Neural cell (in vitro differentiated cells): ENCODE data around the gene CFAP52. TPM values are rescaled to one million over a fixed set of nuclear protein-coding genes. Genes with fewer than 3 reads are reported as not detected.

Source experiments
- H2AFZ ChIP-seq: fragments of 200-600, 300-800 bp; sonication (generic), shearing (Covaris generic); 2 replicates; pipeline ENCODE4 v1.6.0; 2014; ENCODE audit warnings: low read depth, mild to moderate bottlenecking, antibody characterized with exemption, low read length, moderate library complexity
- H3F3A ChIP-seq: fragments of 200-600 bp; shearing (Covaris generic); 2 replicates; pipeline ENCODE4 v1.6.1; 2016; ENCODE audit warnings: mild to moderate bottlenecking, moderate library complexity, mixed read lengths, antibody characterized with exemption, low read length; ENCODE audit not compliant: insufficient read depth, poor library complexity, severe bottlenecking
- H3K27ac ChIP-seq: fragments of 200-600, 300-800 bp; sonication (generic), shearing (Covaris generic); 2 replicates; pipeline ENCODE4 v1.5.1; 2014; ENCODE audit warnings: mild to moderate bottlenecking, low read length, moderate library complexity
- H3K27me3 ChIP-seq: fragments of 300-800, 200-600 bp; sonication (generic), shearing (Covaris generic); 2 replicates; pipeline ENCODE4 v1.6.0; 2014; ENCODE audit warnings: mild to moderate bottlenecking, low read depth, low read length, moderate library complexity; ENCODE audit not compliant: insufficient read depth
- H3K36me3 ChIP-seq: fragments of 300-800, 200-600 bp; sonication (generic), shearing (Covaris generic); 2 replicates; pipeline ENCODE4 v1.5.1; 2014; ENCODE audit warnings: mild to moderate bottlenecking, antibody characterized with exemption, low read length, moderate library complexity; ENCODE audit not compliant: insufficient read depth
- H3K4me2 ChIP-seq: fragments of 300-800, 200-600 bp; sonication (generic), shearing (Covaris generic); 2 replicates; pipeline ENCODE4 v1.6.0; 2014; ENCODE audit warnings: mild to moderate bottlenecking, low read length
- H3K4me3 ChIP-seq: fragments of 300-800, 200-600 bp; sonication (generic), shearing (Covaris generic); 2 replicates; pipeline ENCODE4 v1.5.1; 2014; ENCODE audit warnings: mild to moderate bottlenecking, low read length, moderate library complexity
- H3K79me2 ChIP-seq: fragments of 200-600 bp; shearing (Covaris generic); replicated peaks from 2 replicates; pipeline ENCODE4 v1.6.0; 2014; ENCODE audit warnings: mild to moderate bottlenecking, low read length, moderate library complexity; ENCODE audit not compliant: insufficient read depth
- H3K9ac ChIP-seq: fragments of 300-800, 200-600 bp; sonication (generic), shearing (Covaris generic); 2 replicates; pipeline ENCODE4 v1.6.1; 2016; ENCODE audit warnings: mild to moderate bottlenecking, low read length, mixed read lengths
- H3K9me2 ChIP-seq: fragments of 200-600 bp; shearing (Covaris generic); 2 replicates; pipeline ENCODE4 v1.6.1; 2016; ENCODE audit warnings: mild to moderate bottlenecking, low read length, mixed read lengths; ENCODE audit not compliant: insufficient read depth
- H3K9me3 ChIP-seq: fragments of 200-600, 300-800 bp; sonication (generic), shearing (Covaris generic); 2 replicates; pipeline ENCODE4 v1.6.1; 2016; ENCODE audit warnings: mild to moderate bottlenecking, mixed run types, low read length, moderate library complexity, mixed read lengths
- H4K20me1 ChIP-seq: fragments of 200-600 bp; shearing (Covaris generic); 2 replicates; pipeline ENCODE4 v1.6.1; 2016; ENCODE audit warnings: mild to moderate bottlenecking, mixed run types; ENCODE audit not compliant: insufficient read depth
- EP300 ChIP-seq: fragments of 450-650 bp; conservative IDR thresholded peaks from 2 replicates; pipeline ENCODE4 v1.6.1; 2014; ENCODE audit warnings: antibody characterized with exemption, mild to moderate bottlenecking, moderate library complexity; ENCODE audit not compliant: poor library complexity, severe bottlenecking
- EZH2 ChIP-seq: fragments of 200-600, 300-800 bp; shearing (Covaris generic), sonication (generic); IDR thresholded peaks from 2 replicates; pipeline ENCODE4 v1.6.1; 2014; ENCODE audit warnings: antibody characterized with exemption, low read length, borderline replicate concordance, mild to moderate bottlenecking; ENCODE audit not compliant: insufficient read depth, poor library complexity, severe bottlenecking
- MXI1 ChIP-seq: fragments of 450-650 bp; conservative IDR thresholded peaks from 2 replicates; pipeline ENCODE4 v1.6.1; 2014; ENCODE audit warnings: antibody characterized with exemption, mild to moderate bottlenecking; ENCODE audit not compliant: poor library complexity, severe bottlenecking
- POLR2AphosphoS5 ChIP-seq: IDR thresholded peaks from 2 replicates; pipeline ENCODE4 v1.6.1; 2012
- RAD21 ChIP-seq: fragments of 450-650 bp; conservative IDR thresholded peaks from 2 replicates; pipeline ENCODE4 v1.6.1; 2014; ENCODE audit warnings: antibody characterized with exemption, mild to moderate bottlenecking, moderate library complexity
- SMC3 ChIP-seq: fragments of 450-650 bp; conservative IDR thresholded peaks from 2 replicates; pipeline ENCODE4 v1.6.1; 2014; ENCODE audit warnings: antibody characterized with exemption, mild to moderate bottlenecking, moderate library complexity; ENCODE audit not compliant: poor library complexity
- TAF1 ChIP-seq: IDR thresholded peaks from 2 replicates; pipeline ENCODE4 v1.6.1; 2012; ENCODE audit warnings: low read depth
- polyA plus RNA-seq: library from polyadenylated mRNA; depleted of rRNA; stranded (reverse); fragments of >200 nt; gene quantifications from 2 replicates; pipeline ENCODE4 v1.2.3, GENCODE V29; 2014
- TF ChIP-seq, protein P1 (sequence below): IDR thresholded peaks from 2 replicates; pipeline ENCODE4 v1.6.1; 2012; ENCODE audit warnings: borderline replicate concordance
- TF ChIP-seq, protein P2 (sequence below): fragments of 450-650 bp; IDR thresholded peaks from 2 replicates; pipeline ENCODE4 v1.5.1; 2014; ENCODE audit warnings: antibody characterized with exemption, mild to moderate bottlenecking, moderate library complexity; ENCODE audit not compliant: poor library complexity, severe bottlenecking

CFAP52 gene
- polyA plus RNA-seq, 1 donor from 2014 or later: 1.9 TPM

DNA sequence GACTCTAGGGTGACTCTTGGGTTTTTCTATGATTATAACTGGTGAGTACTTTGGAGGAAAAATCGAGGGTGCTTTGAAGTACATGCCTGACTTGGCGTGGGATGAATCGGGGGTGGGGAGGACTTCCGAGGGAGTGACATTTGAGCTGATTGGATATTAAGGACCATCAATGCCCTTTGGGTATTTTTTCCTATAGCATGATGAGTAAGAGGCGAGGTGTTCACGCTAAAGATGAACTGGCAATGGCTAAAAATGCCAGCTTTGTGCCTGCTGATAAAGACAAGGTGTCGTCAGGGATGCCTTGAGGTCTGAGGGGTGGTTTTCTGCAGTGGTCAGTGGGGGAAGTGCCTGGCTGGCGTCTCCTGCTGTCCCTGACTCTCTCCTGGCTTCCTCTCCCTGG is 94.2 kb downstream of the CFAP52 start:
- H4K20me1 ChIP-seq: no peaks in the 10 kb centered on the region
- no peaks in the 10 kb centered on the region for H3K9me3 ChIP-seq
- H2AFZ ChIP-seq: no peak overlapping the region
- no peaks in the 10 kb centered on the region for H3K79me2 ChIP-seq
- H3K4me3 ChIP-seq: no peak overlapping the region
- no peak overlapping the region for H3K27ac ChIP-seq
- H3K9me2 ChIP-seq: no peaks in the 10 kb centered on the region
- H3K36me3 ChIP-seq: no peaks in the 10 kb centered on the region
- H3F3A ChIP-seq: no peaks in the 10 kb centered on the region
- no peaks in the 10 kb centered on the region for H3K27me3 ChIP-seq
- H3K9ac ChIP-seq: no peak overlapping the region
- H3K4me2 ChIP-seq: no peak overlapping the region
- TF ChIP-seq, protein P1, sequence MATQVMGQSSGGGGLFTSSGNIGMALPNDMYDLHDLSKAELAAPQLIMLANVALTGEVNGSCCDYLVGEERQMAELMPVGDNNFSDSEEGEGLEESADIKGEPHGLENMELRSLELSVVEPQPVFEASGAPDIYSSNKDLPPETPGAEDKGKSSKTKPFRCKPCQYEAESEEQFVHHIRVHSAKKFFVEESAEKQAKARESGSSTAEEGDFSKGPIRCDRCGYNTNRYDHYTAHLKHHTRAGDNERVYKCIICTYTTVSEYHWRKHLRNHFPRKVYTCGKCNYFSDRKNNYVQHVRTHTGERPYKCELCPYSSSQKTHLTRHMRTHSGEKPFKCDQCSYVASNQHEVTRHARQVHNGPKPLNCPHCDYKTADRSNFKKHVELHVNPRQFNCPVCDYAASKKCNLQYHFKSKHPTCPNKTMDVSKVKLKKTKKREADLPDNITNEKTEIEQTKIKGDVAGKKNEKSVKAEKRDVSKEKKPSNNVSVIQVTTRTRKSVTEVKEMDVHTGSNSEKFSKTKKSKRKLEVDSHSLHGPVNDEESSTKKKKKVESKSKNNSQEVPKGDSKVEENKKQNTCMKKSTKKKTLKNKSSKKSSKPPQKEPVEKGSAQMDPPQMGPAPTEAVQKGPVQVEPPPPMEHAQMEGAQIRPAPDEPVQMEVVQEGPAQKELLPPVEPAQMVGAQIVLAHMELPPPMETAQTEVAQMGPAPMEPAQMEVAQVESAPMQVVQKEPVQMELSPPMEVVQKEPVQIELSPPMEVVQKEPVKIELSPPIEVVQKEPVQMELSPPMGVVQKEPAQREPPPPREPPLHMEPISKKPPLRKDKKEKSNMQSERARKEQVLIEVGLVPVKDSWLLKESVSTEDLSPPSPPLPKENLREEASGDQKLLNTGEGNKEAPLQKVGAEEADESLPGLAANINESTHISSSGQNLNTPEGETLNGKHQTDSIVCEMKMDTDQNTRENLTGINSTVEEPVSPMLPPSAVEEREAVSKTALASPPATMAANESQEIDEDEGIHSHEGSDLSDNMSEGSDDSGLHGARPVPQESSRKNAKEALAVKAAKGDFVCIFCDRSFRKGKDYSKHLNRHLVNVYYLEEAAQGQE: no peak
- TF ChIP-seq TAF1 (no peak), MXI1 (no peak)

DNA sequence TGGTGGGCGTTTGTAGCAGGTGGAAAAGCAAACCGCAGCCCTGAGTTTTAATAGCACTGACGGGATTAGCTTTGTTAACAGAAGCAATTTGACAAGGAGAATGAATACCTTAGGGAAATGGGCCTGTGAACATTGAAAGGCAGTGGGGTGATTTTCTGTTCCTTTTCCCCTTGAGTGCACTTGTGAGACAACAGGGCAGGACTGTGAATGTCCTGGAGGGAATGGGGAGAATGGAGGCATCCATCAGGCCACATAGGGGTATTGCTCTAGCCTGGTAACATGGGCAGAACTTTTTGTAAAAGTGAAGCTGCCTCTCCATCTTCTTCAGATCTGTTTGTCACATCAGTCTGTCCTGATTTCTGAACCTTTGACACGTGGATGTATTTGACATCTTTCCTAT is 95.1 kb downstream of the CFAP52 start:
- Histone ChIP-seq H3K79me2 (no peaks in the 10 kb centered on the region), H3K27ac (no peak overlapping the region), H2AFZ (no peak overlapping the region), H3K4me3 (no peak overlapping the region), H4K20me1 (no peaks in the 10 kb centered on the region), H3K9ac (no peak overlapping the region), H3K9me3 (no peaks in the 10 kb centered on the region), H3F3A (no peaks in the 10 kb centered on the region), H3K36me3 (no peaks in the 10 kb centered on the region), H3K27me3 (no peaks in the 10 kb centered on the region), H3K9me2 (no peaks in the 10 kb centered on the region), H3K4me2 (no peak overlapping the region)
- no peak for TF ChIP-seq SMC3
- TF ChIP-seq, protein P2, sequence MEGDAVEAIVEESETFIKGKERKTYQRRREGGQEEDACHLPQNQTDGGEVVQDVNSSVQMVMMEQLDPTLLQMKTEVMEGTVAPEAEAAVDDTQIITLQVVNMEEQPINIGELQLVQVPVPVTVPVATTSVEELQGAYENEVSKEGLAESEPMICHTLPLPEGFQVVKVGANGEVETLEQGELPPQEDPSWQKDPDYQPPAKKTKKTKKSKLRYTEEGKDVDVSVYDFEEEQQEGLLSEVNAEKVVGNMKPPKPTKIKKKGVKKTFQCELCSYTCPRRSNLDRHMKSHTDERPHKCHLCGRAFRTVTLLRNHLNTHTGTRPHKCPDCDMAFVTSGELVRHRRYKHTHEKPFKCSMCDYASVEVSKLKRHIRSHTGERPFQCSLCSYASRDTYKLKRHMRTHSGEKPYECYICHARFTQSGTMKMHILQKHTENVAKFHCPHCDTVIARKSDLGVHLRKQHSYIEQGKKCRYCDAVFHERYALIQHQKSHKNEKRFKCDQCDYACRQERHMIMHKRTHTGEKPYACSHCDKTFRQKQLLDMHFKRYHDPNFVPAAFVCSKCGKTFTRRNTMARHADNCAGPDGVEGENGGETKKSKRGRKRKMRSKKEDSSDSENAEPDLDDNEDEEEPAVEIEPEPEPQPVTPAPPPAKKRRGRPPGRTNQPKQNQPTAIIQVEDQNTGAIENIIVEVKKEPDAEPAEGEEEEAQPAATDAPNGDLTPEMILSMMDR: no peak
- no peak for TF ChIP-seq EZH2
- no peak for TF ChIP-seq MXI1
- TF ChIP-seq POLR2AphosphoS5: no peak
- TF ChIP-seq RAD21: no peak
- TF ChIP-seq, protein P1: no peak
- TF ChIP-seq TAF1: no peak
- no peak for TF ChIP-seq EP300
